Epidermal melanocyte (primary cell): ENCODE measurements around the gene GOLGA3.

Experiments
- DNase-seq: peaks from one replicate; pipeline ENCODE4 v3.0.0; 2011; ENCODE audit warnings: low spot score; ENCODE audit not compliant: insufficient read length

The GOLGA3 gene

DNA sequence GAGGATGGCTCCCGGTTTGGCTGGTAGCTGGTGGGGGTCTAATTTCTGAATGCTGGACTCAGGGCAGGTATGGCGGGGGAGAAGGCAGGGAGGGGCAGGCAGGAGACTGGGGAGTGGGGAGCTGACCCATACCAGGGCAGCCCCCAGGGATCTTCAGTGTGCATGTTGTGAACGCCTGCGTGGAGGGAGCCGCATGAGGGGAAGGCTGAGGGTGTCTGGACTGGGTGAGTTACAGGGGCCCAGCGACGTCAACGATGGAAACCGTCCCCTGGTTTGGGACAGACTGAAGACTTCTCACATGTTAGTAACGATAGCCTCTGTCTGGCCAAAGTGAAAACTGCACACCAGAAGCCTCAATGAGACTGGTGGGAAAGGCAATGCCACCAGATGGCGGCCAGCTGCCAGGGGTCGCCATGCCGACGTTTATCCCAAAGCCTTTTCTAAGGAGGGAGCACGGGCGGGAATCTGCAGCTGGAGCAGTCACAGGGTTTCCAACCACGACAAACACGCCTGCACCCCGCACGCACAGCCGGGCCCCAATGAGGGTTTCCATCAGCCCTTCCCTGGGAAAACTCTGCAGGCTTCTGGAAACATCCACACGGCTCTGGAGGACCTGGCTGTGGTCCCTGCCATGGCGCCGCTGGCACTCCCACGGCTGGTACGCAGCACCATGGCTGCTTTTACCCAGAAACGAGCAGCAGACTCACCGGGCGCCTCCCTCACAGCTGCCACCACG is 104.0 kb downstream of the GOLGA3 start:
- DNase-seq = peak; percentile 76

DNA sequence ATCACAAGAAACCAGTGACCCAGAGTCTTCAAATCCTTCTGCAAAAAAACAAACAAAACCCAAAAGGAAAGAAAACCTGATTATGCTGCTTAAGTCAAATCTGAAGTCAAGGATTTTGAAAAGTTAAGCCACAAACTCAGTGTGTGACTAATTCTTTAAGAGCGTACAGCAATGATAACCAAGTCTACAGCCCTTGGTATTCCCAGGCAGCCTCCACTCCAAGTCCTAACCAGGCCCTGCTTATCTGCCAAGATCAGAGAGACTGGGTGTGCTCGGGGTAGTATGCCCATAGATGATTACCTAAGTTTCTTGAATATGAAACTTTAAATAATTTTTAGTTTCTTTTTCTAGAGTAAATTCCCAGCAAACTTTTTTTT is 104.9 kb downstream of the GOLGA3 start:
- DNase-seq = no peak

DNA sequence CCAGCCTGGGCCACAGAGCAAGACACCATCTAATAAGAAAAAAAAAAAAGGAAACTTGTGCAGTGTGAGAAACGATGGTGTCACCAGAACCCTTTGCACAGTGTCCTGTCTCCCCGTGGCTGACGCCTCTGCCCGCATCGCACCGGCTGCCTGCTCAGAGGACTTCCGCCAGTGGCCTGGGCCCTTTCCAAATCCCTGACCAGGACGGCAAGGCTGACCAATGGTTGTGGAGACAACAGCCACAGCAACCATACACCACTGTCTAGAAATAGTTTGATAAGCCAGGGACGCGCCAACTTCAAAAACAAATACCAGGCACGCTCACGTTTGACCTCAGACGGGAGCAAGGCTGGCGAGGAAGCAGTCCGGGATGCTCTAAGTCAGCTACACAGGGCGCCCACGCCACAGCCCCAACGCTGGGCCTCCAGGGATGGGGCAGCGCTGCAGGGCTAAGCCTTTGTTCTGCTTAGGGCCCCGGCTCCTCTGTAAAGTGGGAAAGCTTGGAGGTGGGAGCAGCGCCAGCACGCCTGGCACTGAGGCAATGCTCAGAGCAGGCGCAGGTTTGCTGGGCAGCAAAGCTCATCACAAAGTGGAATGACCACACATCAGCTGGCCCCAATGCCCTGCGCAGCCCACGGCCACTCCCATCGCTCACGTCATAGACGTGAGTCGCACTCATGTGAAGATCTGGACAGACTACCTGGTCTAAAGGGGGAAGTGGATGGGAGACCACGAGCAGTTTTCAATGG is 105.5 kb downstream of the GOLGA3 start:
- no peak for DNase-seq

DNA sequence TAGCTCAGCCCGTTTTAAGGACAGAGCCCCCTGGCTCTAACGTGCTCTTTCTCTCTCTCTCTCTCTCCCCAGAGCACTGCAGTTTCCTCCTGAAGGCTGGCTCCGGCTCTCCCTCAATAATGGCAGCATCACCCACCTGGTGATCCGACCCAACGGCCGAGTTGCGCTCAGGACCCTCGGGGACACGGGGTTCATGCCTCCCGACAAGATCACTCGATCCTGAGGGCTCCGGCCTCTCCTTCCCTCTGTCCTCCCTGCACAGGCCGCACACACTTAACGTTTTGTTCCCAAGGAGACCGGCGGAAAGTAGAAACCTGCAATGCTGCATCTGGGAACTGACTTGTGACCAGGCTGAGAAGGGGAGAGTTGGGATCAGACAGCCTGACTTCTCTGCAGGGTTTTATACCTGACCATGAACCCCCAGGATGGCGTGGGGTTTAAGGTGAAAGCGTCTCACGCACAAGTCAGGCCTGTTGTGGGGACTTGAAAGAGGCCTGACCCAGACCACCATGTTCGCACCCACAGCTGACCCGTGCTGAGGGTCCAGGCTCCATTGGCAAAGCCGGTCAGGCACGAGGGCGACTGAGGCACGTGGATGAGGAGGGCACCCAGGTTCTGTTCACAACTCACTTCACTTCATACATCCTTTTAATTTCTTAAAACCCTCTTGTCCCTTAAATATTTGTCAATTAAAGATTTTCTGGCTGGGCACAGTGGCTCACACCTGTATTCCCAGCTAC is 107.9 kb downstream of the GOLGA3 start:
- no peak for DNase-seq

DNA sequence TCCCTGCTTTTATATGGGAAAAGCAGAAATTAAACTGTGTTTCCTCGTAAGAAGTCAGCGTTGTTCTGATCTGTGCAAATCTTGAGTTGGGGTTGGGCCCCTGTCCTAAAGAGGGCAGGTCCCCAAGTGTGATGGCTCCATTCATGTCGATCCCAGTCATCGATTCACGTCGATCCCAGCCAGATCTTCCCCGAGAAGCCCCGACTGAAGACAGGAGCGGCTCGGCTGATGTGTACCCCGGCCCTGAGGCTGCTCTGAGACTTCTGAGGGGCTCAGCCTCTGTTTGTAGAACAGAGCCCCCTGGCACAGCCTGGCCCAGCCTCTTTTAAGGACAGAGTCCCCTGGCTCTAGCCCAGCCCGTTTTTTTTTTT is 108.7 kb downstream of the GOLGA3 start:
- no peak for DNase-seq

DNA sequence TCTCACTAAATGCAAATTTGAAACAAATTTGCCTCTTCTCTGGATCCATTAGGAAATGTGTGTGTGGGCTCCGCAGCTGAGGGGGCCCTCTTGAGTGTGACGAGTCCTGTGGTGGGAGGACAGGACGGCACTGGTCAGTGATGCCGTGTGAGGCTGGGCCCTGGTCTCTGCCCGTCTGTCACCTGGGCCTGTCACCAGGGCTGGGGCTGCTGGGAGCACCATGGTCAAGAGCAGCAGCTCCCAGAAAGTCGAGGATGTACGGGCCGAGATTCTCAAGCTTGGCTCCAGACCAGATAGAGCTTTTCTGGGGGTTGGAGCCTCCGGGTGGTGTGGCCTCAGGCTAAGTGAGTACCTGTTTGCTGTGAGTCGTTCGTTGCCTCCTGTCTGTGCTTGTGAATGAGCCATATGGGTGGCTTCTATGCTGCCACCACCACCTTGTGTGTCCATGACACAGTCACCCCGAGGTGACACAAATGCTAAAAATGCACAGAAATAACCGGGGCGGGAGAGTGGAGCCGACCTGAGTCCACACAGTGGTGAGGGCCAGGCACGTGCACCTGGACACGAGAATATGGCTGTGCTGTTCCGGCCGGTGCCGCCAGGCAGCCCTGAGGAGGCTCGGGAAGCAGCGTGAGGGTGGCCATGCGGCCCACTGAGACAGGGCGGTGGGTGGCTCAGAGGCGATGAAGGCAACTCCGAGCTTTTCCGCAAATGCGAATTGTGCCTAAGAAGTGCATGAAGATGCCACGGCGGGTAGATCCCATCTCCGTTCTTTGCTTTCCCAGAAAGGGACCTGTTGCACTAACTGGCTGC is 109.3 kb downstream of the GOLGA3 start:
- DNase-seq = no peak
